HG03196 (cell line): ENCODE data around the gene CSPG5.

Experiments
- ATAC-seq: cut with Tn5 transposase; IDR thresholded peaks from one replicate; pipeline ENCODE4 v1.9.1; 2021; ENCODE audit not compliant: unreplicated experiment

Gene CSPG5

DNA sequence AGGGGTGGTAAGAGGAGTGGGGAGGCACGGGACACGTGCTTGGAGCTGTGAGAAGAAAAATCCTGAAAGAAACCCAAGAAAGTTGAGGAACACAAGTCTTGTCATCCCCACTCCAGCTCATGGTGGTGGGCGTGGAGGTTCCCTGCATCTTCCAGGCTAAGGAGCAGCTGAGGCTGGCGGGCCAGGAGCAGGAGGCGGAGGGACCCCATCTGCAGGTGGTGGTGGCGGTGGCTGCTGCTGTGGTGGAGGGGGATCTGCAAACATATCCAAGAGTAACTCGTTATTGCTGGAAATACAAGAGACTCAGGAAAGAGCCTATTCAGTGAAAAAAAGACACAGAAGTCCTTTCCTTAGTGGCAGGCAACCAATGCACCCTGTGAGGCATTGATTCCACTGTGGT, 9.4 kb upstream of the CSPG5 start:
- ATAC-seq: no peak

DNA sequence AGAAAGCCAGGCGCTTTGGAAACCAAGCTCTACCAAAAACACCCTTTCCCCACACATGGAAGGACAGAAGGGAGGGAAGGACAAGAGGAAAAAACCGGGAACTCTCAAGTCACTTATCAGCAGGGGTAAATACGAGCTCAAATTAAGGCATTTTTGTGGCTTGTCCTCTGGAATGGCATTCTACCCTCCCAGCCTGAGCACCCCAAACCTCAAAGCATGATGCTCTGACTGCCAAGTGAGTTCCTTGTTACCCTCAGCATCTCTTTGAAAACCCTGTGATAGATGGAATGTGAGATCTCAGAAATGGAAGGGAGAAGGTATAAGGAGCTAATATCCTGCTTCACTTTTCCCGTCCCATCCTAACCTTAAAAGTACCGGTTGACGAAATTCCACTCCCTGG, 8.1 kb upstream of the CSPG5 start:
- no peak for ATAC-seq

DNA sequence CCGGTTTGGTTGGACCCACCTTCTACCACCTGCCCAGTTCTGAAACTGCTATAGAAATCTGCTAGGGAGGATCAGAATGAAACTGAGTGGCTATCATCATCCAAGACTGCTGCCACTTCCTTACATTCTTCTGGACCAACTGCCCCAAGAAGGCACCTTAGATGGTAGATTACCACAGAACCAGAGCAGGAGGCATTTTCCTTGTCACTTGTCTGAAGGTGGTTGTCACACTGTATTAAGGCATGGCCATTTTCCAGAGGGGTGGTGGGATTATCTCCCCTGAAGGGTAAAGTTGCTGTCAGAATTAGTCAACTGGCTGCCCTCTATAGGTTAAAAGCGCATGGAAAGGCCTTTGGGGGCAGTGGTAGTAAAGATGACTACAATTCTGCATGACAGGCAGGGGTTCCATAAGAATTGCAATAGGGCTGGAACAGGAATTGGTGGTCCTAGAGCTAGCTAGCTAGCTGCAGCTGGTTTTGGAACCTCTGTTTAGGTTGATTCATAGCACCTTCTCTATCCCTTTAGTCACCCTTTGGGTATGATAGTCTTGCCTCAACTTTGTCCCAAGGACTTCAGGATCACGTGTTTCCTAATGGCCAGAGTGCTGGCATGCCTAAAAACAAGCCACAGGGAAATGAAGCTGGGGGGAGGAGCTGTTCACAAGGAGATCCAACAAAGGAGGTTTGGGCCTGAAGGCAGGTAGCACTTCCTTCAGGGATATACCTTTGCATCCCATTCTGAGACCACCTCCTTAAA, 4.8 kb upstream of the CSPG5 start:
- no peak for ATAC-seq

DNA sequence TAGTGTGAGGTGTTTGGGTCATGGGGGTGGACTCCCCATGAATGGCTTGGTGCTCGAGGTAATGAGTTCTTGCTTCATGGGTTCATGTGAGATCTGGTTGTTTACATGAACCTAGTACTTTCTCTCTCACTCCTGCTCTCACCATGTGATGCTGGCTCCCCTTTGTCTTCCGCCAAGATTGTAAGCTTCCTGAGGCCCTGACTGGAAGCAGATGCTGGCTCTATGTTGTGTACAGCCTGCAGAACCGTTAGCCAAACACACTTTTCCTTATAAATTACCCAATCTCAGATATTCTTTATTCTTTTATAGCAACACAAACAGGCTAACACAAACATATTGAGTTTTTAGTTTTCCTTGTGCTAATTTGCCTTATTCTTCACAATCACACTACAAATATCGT, 3.2 kb upstream of the CSPG5 start:
- no peak for ATAC-seq

DNA sequence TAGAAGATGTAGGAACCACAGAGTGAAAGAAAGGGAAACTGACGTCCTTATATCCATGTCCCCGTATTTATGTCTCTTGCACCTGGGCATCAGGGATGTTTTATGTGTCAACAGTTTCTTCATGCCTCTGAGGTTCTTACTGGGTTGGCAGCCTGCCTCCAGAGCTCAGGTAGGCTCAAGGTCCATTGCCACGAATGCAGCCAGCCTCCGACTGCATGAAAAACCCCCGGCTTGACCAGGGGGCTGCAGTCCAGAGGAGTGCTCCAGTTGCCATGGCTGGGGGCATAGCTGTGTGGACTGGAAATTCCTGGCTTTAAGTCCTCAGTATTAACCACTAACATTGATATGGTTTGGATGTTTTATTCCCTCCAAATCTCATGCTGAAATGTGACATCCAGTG, 2.8 kb upstream of the CSPG5 start:
- no peak for ATAC-seq

DNA sequence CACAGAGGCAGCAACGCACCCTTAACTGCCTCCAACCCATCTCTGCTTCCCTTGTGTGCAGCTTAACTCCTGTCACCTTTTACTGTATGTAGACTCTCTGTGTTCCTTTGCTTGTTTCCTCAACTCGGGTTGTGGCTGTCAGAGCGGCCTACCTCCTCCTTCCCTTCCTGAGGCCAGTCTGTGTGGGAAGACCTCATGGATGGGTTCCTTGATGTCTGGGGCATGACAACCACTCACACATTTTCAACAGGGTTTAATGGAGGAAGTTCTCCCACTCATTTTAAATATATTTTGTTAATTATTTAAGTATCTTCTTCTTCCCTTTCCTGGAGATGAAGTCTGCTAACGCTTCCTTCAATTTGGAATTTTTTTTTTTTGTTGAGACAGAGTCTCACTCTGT, 1.8 kb upstream of the CSPG5 start:
- no peak for ATAC-seq

DNA sequence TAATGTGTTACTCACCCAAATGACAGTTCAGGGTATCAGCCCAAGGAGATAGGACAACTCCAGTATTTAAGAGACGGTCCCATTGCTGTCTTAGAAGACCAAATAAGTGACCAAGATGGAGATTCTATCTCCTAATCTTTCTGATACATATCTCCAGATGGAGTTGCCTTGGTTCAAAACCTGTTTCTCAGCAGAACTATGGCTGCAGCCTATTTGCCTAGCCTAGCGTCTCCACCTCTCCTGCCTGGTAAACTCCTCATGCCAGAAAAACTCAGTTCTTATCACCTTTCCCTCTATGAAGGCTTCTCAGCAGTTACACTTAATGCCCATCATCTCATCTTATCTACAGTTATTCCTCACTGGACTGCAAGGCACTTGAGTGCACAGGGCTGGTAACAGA, 1.2 kb upstream of the CSPG5 start:
- no peak for ATAC-seq

DNA sequence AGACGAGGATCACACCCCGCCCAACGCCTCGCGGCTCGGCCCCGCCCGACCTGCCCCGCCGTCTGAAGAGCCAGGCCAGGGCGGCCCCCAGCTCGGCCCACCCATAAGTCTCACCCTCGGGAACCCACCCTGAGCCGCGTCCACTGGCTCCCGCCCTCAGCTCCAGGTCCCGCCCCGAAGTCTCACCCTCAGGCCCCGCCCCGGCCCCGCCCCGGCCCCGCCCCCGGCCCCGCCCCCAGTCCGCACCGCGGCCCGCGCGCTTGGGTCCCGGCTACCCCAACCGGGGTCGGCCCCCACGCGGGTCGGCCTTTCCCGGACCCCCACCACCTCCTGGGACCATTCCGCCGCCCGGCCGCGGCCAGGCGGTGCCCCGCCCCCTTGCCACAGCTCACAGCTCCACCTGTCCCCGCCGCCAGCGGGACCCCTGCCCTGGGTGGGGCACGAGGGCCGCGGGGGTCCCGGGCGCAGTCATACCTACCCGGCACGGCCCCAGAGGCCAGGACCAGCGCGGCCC, 489 bp downstream of the CSPG5 start:
- ATAC-seq: no peak

DNA sequence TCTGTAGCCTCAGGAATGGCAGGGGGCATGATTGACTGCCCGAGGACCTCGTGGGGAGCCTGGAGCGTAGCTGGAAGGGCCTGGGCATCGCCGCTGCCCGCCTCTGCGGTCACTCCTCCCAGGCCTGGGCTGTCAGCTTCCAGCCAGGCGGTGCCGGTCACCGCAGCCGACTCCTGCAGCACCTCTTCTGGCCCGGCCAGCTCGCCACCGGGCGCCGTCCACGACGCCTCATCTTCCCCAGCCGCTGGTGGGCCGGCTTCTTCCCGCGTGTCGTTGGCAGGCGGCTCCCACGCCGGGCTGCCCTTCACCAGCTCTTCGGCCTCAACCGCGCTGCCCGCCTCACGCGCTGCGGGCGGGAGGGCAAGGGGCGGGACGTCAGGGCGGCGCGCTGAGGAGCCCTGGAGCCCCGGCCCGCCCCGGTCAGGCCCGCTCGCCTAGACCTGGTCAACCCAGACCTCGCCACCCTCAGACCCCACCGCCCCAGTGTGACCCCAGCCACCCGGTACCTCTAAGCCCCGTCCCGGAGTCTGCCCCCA, 1.0 kb downstream of the CSPG5 start:
- ATAC-seq: no peak

DNA sequence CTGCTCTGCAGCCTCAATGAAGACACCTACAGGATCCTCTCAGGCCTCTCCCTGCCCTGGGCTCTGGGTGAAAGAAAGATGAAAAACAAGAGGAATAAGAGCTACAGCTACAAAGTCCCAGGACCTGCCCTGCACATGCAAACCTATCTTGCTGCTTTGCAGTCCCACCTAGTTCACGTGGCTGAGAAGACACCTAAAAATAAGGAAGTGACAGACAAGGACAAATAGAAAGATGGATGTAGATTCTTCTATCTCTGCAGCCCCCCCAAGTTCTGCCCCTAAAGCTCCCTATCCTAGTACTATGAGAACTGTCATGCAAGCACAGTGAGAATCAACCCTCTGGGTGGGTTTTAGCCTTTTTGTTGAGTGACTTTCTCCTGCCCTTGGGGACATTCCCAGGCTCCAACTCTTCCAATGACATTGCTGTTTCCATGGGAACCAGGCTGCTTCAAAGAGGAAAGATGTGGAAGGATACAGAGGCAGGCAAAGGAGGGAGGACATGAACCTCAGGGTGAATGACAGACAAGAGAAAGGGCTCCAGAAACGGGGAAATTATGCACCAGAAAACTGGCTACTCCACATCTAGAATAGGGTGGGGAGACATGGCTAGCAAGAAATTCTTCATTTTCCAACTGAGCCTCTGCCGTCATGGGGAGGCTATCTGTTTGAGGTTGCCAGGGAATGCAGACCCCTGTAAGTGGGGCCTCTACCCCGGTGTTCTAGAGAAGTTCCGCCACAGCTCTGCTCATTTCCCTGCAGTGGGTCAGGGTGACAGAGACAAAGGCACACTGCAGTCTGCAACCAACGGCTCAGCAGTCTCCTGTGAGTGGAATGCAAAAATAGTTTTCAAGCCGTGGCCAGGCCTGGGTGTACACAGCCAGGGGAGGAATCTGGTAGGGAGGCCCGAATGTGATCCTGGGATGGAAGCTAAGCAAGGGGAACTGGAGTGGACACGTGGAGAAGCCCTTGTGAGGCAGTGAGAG, 5.2 kb downstream of the CSPG5 start:
- no peak for ATAC-seq

DNA sequence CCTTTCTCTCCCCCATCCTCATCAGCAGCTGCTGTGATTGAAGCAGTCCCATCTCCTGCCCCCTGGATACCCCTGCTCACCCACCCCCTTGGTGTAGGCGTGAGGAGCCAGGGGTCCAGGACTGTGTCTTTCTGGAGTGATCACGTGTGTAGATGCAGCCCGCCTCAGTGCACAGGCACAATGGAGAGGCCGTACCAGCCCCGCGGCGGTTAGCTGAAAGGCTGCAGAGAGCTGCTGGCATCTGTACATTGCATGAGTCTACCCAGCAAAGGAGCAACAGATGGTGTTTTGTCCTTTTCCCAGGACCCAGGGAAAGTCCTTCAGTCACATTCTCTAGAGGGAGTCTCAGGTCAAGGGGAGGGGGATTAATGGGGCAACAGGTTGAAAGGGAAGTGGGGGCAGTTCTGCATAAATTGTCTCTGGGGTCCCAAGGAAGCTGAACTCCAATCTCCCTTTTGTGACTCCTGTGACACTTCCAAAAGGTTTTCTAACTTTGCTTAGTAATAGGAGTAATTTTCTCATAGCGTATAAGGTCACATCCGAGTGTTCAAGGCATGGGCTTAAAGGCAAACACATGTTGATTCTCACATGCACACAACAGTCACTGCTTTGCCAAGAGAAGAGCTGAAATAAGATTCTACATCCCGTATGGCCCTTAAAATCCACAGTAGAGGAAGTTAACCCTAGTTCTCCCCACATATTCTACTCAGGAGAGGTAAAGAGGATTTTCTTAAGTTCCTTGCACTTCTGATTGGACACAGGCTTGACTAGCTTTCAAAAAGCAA, 7.1 kb downstream of the CSPG5 start:
- no peak for ATAC-seq

DNA sequence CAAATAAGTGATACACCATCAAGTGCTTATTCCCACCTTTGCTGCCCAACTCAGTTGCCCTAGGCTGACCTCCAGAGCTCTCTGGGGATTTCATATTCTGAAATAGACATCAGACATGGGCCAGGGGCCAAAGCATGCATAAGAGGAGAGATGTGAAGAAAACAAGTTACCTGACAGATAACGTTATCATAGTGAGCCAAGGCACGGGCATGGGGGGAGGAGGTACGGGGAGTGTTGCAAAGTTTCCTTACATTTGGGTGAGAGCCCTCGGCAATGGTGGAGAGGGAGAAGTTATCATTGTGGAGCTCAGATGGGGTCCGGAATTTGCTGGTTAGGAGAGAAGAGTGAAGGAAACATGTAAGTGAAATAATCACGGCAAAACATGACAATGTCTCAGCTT, 9.8 kb downstream of the CSPG5 start:
- no peak for ATAC-seq

DNA sequence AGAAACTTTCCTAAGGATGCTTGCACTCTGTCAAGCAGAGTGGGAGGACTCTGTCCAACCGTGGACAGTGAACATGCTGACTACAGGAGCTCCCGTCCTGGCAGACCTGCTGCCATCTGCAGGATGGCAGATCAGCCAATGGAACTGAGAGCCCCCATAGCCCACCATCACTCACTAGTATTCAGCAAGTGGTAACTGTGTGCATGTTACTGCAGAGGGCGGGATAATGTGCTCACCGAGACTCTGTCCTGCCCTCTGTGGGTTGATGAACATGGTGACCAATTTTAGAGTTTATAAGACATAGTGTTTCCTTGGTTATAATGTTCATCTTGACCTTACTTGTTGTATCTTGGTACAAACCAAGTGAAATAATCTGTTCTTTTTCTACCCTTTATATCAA, 11.5 kb downstream of the CSPG5 start:
- ATAC-seq: no peak

DNA sequence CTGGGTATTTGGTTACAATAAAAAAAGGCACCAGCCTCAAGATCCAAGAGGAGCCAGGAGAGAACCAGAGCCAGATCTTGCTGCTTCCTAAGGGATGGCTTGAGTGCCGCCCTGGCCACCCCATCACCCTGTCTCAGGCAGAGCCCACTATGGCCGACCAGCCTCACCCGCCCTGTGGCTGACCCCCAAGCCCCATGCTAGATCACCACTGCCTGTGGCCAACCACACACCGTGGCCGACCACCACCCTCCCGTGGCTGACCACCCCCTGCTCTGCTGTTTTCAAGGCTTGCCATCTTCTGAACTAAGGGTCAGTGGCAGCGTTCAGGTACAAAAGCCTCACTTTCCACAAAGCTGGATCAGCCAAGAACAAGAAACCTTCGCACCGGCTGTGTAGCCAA, 12.0 kb downstream of the CSPG5 start:
- no peak for ATAC-seq

DNA sequence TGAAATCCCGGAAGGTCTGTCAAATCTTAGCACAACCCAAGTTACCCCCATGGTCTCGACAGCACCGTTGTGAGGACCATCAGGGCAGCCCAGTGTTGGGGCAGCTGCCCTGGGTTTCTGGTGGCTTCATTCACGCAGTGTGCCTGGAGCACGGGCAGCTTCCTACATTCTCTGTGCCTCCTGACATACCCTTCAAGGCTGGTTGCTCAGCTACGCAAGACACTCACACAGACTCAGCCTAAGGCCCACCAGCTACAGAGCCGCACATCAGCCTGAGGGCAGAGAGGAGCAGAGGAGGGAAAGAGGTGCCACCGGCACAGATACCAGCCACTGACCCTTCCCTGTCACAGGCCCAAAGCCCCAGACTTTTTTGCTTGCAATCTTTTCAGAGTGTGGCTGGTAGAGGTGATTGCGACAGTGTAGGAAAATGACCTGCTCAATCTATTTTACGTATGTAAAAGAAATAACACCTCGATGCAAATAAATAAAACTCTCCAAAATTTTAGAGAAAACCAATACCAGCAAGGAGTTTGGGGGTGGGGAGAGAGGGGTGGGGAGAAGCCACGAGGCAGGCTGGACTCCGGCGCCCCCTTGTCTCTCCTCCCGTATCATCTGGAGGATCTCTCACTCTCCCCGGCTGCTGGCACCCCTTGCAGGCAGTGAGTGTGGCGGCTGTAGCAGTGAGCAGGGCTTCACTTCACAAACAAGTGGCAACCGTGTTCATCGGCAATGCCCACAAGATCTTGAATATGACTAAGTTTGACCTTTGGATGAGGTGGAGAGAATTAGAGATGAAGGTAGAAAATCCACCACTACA, 12.7 kb downstream of the CSPG5 start:
- ATAC-seq: no peak

DNA sequence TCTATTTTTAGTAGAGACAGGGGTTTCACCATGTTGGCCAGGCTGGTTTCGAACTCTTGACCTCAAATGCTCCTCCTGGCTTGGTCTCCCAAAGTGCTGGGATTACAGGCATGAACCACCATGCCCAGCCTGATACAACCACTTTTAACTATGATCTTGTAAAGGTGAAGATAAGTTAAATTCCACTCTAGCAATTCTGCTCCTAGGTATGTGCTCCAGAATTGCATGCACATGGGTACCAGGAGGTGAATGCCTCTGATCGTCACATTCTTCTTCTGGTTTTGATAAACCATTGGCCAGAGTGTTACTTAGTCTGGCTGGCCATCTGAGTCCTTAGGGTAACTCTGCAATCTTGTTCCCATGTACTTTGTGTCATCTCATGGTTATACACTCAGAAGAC, 22.3 kb downstream of the CSPG5 start:
- ATAC-seq: no peak

DNA sequence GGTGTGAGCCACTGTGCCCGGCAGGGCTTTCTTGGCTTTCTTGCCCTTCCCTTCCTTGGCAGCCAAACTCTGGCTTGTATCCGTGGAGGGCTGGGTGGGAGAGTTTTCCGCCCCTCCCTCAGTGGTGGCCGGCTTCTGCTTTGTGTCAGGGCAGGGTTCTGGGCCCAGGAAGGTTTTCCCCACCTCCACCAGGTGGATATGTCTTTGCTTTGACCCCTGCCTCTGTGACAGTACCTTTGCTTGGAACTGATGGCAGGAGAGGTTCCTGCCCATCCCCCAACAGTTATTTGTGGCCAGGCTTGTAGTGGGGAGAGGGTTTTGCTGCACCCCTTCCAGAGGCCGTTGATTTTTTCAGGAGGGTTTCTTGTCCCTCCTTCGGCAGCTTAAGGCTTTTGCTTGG, 24.3 kb downstream of the CSPG5 start:
- ATAC-seq: no peak

DNA sequence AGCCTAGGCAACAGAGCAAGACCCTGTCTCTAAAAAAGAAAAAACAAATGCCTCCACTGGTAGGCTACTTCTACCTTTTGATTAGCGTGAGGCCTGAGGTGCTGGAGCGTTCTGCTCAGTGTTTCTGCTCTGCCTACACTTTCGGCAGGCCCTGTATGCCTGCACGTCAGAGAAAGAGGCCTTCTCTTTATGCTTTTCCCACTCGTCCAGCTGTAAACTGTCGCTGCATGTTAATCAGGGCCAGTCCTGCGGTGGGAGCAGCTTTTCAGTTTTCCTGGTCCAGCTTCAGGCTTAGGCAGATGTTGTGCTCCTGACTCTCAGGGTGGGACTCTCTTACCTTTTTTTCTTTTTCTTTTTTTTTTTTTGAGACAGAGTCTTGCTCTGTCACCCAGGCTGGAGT, 25.3 kb downstream of the CSPG5 start:
- no peak for ATAC-seq

DNA sequence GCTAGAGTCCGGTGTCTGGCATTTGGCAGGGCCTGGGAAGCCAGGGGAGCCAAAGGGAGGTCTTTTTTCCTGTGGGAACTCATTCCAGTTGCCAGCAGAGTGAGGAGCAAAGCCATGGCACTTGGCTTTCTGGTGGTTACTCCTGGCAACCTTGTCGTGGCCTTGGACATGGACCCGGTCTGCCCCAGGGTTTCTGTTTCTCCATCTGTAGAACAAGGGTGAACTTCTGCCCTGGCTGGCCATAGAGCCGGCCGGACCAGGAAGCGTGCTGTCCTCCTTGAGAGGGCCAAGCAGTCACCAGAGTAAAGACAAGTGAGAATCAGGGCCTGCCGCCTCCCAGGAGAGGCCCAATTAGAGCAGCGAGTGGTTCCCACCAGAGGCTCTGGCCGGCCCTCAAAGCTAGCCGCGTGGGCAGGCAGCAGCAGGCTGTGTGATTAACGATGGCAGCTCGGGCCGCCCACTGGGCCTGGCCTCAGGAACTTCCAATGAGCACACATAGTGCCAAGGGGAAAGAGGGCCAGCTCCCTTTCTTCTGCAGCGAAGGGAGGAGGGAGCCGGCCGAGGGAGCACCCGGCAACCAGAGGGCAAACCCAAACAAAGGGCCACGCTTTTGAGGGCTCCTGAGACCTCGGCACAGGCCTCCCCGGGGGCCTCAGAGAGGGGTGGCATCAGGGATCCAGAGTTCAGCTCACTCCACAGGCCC, 36.0 kb downstream of the CSPG5 start:
- ATAC-seq: no peak
